ENCODE results near the gene WNT7B. TPM values are rescaled to one million over a fixed set of nuclear protein-coding genes. Genes with fewer than 3 reads are reported as not detected.

WNT7B gene
- total and polyA plus RNA-seq, 2 experiments from 2014 or later: 0.10 TPM; not detected in 1

DNA sequence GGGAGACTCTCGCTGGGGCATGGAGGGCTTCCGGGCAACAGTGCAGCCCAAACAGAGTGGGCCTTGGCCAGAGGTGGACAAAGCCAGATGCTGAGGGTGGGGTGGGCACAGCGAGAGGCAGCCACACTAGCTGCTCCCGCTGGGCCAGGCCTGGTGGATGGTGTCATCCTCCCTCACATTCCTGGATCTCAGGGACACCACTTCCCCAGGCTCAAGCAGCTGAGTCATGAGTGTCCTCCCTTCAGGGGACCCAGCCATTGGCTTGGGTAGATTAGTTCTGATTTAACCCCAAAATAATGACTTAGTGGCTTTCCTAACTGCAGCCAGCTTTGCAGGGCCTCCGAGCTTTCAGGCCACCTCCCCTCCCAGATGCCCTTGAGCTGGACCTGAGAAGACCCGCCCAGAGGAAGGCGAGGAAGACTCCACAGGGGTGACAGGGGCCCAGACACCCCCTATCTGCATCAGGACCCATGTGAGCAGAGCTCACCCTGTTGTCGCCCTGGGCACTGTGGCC lies 25.9 kb upstream of the WNT7B start:
- no peak overlapping the region for H3K4me2 ChIP-seq
- no peaks in the 10 kb centered on the region for H3K9me2 ChIP-seq (ENCODE audit: insufficient read depth)
- no peaks in the 10 kb centered on the region for H3K9me3 Mint-ChIP-seq
- H4K20me1 ChIP-seq (replicated peaks; ENCODE audit: insufficient read depth): no peaks in the 10 kb centered on the region
- H3K36me3 ChIP-seq (ENCODE audit: insufficient read depth): no peaks in the 10 kb centered on the region
- no peak overlapping the region for H3K4me3 Mint-ChIP-seq
- peaks cover 2% of the 10 kb centered on the region for H3K27me3 Mint-ChIP-seq (ENCODE audit: insufficient read depth, low read depth, poor library complexity)
- H3K27me3 ChIP-seq (ENCODE audit: insufficient read depth): no peaks in the 10 kb centered on the region
- TF ChIP-seq POLR2AphosphoS5 (IDR thresholded peaks at IDR 0.05; ENCODE audit: low read depth) (no peak), CREB1 (CRISPR knock-in tag; IDR thresholded peaks at IDR 0.05; ENCODE audit: low read depth) (no peak), NANOG (IDR thresholded peaks at IDR 0.05; ENCODE audit: borderline replicate concordance) (no peak), ZNF331 (CRISPR knock-in tag; IDR thresholded peaks at IDR 0.05; ENCODE audit: low read depth) (no peak), EZH2 (IDR thresholded peaks at IDR 0.05; ENCODE audit: low read depth, unreplicated experiment) (no peak), EZH2phosphoT487 (IDR thresholded peaks at IDR 0.05; ENCODE audit: unreplicated experiment) (no peak)
- TF ChIP-seq, protein P1, sequence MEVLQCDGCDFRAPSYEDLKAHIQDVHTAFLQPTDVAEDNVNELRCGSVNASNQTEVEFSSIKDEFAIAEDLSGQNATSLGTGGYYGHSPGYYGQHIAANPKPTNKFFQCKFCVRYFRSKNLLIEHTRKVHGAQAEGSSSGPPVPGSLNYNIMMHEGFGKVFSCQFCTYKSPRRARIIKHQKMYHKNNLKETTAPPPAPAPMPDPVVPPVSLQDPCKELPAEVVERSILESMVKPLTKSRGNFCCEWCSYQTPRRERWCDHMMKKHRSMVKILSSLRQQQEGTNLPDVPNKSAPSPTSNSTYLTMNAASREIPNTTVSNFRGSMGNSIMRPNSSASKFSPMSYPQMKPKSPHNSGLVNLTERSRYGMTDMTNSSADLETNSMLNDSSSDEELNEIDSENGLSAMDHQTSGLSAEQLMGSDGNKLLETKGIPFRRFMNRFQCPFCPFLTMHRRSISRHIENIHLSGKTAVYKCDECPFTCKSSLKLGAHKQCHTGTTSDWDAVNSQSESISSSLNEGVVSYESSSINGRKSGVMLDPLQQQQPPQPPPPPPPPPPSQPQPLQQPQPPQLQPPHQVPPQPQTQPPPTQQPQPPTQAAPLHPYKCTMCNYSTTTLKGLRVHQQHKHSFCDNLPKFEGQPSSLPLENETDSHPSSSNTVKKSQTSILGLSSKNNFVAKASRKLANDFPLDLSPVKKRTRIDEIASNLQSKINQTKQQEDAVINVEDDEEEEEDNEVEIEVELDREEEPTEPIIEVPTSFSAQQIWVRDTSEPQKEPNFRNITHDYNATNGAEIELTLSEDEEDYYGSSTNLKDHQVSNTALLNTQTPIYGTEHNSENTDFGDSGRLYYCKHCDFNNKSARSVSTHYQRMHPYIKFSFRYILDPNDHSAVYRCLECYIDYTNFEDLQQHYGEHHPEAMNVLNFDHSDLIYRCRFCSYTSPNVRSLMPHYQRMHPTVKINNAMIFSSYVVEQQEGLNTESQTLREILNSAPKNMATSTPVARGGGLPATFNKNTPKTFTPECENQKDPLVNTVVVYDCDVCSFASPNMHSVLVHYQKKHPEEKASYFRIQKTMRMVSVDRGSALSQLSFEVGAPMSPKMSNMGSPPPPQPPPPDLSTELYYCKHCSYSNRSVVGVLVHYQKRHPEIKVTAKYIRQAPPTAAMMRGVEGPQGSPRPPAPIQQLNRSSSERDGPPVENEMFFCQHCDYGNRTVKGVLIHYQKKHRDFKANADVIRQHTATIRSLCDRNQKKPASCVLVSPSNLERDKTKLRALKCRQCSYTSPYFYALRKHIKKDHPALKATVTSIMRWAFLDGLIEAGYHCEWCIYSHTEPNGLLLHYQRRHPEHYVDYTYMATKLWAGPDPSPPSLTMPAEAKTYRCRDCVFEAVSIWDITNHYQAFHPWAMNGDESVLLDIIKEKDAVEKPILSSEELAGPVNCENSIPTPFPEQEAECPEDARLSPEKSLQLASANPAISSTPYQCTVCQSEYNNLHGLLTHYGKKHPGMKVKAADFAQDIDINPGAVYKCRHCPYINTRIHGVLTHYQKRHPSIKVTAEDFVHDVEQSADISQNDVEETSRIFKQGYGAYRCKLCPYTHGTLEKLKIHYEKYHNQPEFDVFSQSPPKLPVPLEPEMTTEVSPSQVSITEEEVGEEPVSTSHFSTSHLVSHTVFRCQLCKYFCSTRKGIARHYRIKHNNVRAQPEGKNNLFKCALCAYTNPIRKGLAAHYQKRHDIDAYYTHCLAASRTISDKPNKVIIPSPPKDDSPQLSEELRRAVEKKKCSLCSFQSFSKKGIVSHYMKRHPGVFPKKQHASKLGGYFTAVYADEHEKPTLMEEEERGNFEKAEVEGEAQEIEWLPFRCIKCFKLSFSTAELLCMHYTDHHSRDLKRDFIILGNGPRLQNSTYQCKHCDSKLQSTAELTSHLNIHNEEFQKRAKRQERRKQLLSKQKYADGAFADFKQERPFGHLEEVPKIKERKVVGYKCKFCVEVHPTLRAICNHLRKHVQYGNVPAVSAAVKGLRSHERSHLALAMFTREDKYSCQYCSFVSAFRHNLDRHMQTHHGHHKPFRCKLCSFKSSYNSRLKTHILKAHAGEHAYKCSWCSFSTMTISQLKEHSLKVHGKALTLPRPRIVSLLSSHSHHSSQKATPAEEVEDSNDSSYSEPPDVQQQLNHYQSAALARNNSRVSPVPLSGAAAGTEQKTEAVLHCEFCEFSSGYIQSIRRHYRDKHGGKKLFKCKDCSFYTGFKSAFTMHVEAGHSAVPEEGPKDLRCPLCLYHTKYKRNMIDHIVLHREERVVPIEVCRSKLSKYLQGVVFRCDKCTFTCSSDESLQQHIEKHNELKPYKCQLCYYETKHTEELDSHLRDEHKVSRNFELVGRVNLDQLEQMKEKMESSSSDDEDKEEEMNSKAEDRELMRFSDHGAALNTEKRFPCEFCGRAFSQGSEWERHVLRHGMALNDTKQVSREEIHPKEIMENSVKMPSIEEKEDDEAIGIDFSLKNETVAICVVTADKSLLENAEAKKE (CRISPR knock-in tag; IDR thresholded peaks at IDR 0.05): no peak
- no peaks in the 10 kb centered on the region; the same call in 2 of the 3 replicates for H3K36me3 Mint-ChIP-seq (ENCODE audit: low read depth)
- H3F3A ChIP-seq (replicated peaks; ENCODE audit: low read depth): no peaks in the 10 kb centered on the region
- no peak overlapping the region for H3K27ac ChIP-seq (ENCODE audit: low read depth)
- no peak for ATAC-seq
- peaks cover 5% of the 10 kb centered on the region; the same call in 2 of the 3 replicates for H3K4me1 Mint-ChIP-seq
- DNase-seq (ENCODE audit: low spot score): no peak
- no peaks in the 10 kb centered on the region for H3K79me2 ChIP-seq (replicated peaks; ENCODE audit: insufficient read depth)
- no peak overlapping the region for H3K27ac Mint-ChIP-seq
- H3K4me3 ChIP-seq: no peak overlapping the region
- no peak overlapping the region for H2AFZ ChIP-seq
- H3K4me1 ChIP-seq (ENCODE audit: insufficient read depth): no peaks in the 10 kb centered on the region

Measured in GM23338 (cell line).